ENCODE results near the gene BLOC1S3. TPM values are rescaled to one million over a fixed set of nuclear protein-coding genes. Genes with fewer than 3 reads are reported as not detected.
"Not testable (repeated sequence)": the region's sequence is repeated elsewhere in the genome, so short reads cannot be mapped to it uniquely, and the experiment has no call there.

The BLOC1S3 gene
- total RNA-seq, 1 donor from 2014 or later: 12.6 TPM

DNA sequence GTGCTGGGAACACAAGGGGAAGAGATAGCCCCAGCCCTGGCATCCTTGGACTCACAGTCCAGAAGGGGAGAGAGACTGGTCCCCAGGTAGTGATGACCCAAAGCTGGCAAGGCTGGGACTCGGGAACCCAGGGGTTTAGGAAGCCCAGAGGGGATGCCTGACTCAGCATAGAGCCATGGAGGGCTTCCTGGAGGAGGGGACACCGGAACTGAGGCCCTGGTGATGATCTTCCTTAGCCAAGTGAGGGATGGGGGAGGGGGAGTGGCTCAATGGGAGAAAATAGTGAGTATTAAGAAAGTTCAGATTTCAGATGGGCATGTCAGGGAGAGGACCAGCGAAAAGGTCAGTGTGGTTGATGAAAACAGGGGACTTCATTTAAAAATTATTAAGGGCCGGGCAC is 39.8 kb downstream of the BLOC1S3 start:
- intact Hi-C loops (cut with micrococcal nuclease): no loop called here

DNA sequence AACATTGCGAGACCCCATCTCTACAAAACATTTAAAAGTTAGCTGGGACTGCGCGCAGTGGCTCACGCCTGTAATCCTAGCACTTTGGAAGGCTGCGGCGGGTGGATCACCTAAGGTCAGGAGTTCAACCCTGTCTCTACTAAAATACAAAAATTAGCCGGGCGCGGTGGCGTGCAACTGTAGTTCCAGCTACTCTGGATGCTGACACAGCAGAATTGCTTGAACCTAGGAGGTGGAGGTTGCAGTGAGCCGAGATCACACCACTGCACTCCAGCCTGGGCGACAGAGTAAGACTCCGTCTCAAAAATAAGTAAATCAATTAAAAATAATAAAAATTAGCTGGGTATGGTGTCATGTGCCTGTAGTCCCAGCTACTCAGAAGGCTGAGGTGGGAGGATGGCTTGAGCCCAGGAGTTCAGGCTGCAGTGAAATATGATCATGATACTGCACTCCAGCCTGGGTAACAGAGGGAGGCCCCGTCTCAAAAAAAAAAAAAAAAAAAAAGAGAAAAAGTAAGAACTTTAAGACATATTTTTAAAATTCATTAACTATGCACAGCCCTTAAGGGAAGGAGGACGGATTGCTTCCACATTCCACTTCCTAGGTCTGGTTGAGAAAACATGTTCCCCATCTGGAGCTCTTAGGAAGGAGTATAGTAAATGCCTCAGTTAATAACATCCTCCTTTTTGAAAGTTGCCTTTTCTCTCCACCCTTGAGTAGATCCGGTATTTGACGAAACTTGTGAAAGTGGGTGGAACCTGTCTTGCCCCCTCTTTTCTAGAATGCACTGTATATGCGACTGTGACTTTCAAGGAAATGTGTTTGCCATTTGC is 40.5 kb downstream of the BLOC1S3 start:
- intact Hi-C loops (cut with micrococcal nuclease): no loop called here

DNA sequence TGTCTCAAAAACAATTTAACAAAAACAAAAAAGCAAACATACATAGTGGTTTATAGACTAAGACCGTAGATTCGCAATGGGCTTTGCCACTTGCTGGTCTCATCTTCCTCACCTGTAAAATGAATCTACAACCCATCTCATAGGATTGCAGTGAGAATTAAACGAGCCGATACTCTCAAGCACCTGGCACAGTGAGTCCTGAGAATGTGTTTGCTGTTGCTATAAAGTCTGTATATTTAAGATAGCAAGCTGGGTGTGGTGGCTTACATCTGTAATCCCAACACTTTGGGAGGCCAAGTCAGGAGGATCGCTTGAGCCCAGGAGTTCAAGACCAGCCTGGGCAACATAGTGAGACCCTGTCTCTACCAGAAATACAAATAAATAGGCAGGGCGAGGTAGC is 44.1 kb downstream of the BLOC1S3 start:
- intact Hi-C loops (cut with micrococcal nuclease): no loop called here

DNA sequence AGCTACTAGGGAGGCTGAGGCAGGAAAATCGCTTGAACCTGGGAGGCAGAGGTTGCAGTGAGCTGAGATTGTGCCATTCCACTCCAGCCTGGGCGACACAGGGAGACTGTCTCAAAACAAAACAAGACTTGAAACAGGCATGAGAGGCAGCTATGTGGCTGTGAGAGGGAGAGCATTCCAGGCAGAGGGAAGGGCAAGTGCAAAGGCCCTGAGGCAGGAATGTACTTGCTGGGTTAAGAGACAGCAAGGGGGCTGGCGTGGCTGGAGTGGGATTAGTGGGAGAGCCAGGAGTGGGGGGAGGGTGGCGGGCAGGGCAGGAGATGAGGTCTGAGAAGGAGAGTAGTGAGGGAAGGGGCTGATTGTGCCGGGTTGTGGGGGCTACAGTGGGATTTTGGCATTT is 45.3 kb downstream of the BLOC1S3 start:
- intact Hi-C loops (cut with micrococcal nuclease): no loop called here

DNA sequence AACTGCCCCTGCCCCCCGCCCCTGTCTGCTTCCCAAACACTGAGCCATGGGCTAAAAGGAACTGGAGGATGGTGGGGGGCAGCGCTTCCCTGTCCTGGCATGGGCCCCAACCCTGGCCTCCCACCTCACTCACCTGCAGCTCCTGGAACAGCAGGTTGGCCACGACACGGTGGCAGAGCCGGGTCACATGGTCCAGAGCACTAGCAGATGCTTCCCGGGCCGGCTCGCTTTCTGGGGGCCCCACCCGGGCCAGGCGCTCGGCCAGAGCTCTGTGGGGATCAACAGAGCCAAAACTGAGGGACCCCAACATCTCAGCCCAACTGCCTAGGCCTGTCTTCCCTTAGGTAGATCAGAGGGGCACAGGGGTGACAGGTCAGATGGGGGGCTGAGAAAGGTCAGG is 46.1 kb downstream of the BLOC1S3 start:
- intact Hi-C loops (cut with micrococcal nuclease): no loop called here

DNA sequence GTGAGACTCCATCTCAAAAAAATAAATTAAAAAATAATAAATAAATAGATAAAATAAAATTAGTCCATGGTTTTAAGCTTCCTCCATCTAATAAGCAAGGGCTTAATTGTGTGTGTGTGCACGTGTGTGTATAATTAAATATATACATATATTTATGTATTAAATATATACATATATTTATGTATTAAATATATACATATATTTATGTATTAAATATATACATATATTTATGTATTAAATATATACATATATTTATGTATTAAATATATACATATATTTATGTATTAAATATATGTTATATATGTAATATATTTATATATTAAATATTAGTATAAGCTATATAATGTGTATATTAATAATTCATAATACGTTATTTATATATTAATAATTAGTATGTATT is 50.5 kb downstream of the BLOC1S3 start:
- intact Hi-C loops (cut with micrococcal nuclease): not testable (repeated sequence)

Other genes starting within 250 kb of the BLOC1S3 start
- gene APOC4, start 236.5 kb upstream of the BLOC1S3 start, total RNA-seq: not detected in 2 replicates
- not detected in 2 replicates for gene APOC2, start 232.7 kb upstream of the BLOC1S3 start, total RNA-seq
- gene CLPTM1, start 223.4 kb upstream of the BLOC1S3 start, total RNA-seq: 73.3 and 80.4 TPM in 2 replicates
- gene RELB, start 177.3 kb upstream of the BLOC1S3 start, total RNA-seq: 33.1 and 35.2 TPM in 2 replicates
- 90.9 and 94.1 TPM in 2 replicates for gene CLASRP, start 139.7 kb upstream of the BLOC1S3 start, total RNA-seq
- gene ZNF296, start 102.3 kb upstream of the BLOC1S3 start, total RNA-seq: 4.1 and 5.0 TPM in 2 replicates
- 29.8 and 33.7 TPM in 2 replicates for gene GEMIN7, start 99.5 kb upstream of the BLOC1S3 start, total RNA-seq
- 18.4 and 24.8 TPM in 2 replicates for gene PPP1R37, start 85.6 kb upstream of the BLOC1S3 start, total RNA-seq
- 0.18 and 0.36 TPM in 2 replicates for gene NKPD1, start 17.8 kb upstream of the BLOC1S3 start, total RNA-seq
- gene TRAPPC6A, start 547 bp upstream of the BLOC1S3 start, total RNA-seq: 58.4 and 60.2 TPM in 2 replicates
- gene EXOC3L2, start 66.6 kb downstream of the BLOC1S3 start, total RNA-seq: not detected in 2 replicates
- gene MARK4, start 72.5 kb downstream of the BLOC1S3 start, total RNA-seq: 20.0 and 20.4 TPM in 2 replicates
- gene CKM, start 144.1 kb downstream of the BLOC1S3 start, total RNA-seq: not detected in 2 replicates
- gene KLC3, start 162.0 kb downstream of the BLOC1S3 start, total RNA-seq: not detected in 2 replicates
- 23.5 and 24.0 TPM in 2 replicates for gene ERCC2, start 191.8 kb downstream of the BLOC1S3 start, total RNA-seq
- gene PPP1R13L, start 226.3 kb downstream of the BLOC1S3 start, total RNA-seq: 10.9 and 12.9 TPM in 2 replicates
- 9.1 and 9.7 TPM in 2 replicates for gene POLR1G, start 227.9 kb downstream of the BLOC1S3 start, total RNA-seq
- 88.8 and 88.9 TPM in 2 replicates for gene ERCC1, start 245.1 kb downstream of the BLOC1S3 start, total RNA-seq